ENCODE data around the gene AGMO. TPM values are rescaled to one million over a fixed set of nuclear protein-coding genes. Genes with fewer than 3 reads are reported as not detected.

The AGMO gene
- total RNA-seq, 4 donors from 2014 or later: 0.11 to 0.55 TPM; not detected in 2

DNA sequence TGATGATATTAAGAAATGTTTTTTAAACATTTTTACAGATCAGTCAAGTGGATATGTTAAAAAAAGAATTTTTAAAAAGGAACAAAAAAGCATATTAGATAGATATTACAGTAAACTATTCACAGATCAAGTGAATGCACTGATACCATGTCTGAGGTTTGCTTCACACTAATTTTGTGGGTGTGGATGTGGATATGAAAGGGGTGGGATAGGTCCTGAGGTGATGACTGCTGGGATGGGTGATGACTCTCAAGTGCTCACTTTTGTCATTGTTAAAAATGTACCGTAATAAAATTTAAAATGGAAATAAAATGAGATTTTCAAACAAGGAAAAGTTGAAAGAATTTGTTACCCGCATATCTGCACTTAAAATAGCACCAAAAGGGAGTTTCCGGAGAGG, 54.1 kb downstream of the AGMO start:
- in situ Hi-C loops (cut with MboI; ENCODE audit: low sequenced_read_pairs in 4 of 4): no loop called here
- TF ChIP-seq, protein P1, sequence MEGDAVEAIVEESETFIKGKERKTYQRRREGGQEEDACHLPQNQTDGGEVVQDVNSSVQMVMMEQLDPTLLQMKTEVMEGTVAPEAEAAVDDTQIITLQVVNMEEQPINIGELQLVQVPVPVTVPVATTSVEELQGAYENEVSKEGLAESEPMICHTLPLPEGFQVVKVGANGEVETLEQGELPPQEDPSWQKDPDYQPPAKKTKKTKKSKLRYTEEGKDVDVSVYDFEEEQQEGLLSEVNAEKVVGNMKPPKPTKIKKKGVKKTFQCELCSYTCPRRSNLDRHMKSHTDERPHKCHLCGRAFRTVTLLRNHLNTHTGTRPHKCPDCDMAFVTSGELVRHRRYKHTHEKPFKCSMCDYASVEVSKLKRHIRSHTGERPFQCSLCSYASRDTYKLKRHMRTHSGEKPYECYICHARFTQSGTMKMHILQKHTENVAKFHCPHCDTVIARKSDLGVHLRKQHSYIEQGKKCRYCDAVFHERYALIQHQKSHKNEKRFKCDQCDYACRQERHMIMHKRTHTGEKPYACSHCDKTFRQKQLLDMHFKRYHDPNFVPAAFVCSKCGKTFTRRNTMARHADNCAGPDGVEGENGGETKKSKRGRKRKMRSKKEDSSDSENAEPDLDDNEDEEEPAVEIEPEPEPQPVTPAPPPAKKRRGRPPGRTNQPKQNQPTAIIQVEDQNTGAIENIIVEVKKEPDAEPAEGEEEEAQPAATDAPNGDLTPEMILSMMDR (IDR thresholded peaks at IDR 0.05 in 4 of 5, conservative IDR thresholded peaks at IDR 0.05 in 1 of 5): no peak
- TF ChIP-seq POLR2A (IDR thresholded peaks at IDR 0.05): no peak
- no peak for DNase-seq

DNA sequence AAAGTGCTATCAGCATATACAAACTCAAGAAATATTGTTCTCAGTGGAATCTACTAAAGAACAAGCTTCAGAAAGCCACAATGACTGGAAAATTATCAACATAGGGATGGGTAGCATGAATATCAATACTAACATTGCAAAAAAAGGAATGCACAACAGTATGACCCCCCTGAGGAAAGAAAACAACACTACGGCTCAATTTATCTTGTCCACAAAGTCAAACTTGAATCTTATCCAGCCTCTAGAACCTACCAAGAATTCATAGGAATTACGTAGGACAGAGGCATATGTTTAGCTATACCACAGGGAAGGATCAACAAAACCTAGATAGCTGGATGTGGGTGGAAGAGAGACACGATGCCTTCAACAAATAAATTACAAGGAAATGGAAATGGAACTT, 54.6 kb downstream of the AGMO start:
- intact Hi-C loops (cut with DNase I; ENCODE audit: low total_unique reads): no loop called here
- Histone ChIP-seq H3K4me1 (no peaks in the 10 kb centered on the region), H3K36me3 (no peaks in the 10 kb centered on the region), H3K27me3 (no peaks in the 10 kb centered on the region), H3K9me3 (no peaks in the 10 kb centered on the region), H3K27ac (no peak overlapping the region), H3K4me3 (no peak overlapping the region)
- in situ Hi-C loops (cut with MboI; ENCODE audit: low sequenced_read_pairs in 4 of 4): no loop called here
- ATAC-seq: no peak
- DNase-seq: no peak
- TF ChIP-seq, protein P1 (IDR thresholded peaks at IDR 0.05 in 4 of 5, conservative IDR thresholded peaks at IDR 0.05 in 1 of 5): no peak
- no peak for TF ChIP-seq POLR2A (IDR thresholded peaks at IDR 0.05)

More for the DNA sequence above, 54.1 kb downstream of the AGMO start:
- Histone ChIP-seq H3K36me3 (no peaks in the 10 kb centered on the region), H3K4me1 (no peaks in the 10 kb centered on the region), H3K9me3 (no peaks in the 10 kb centered on the region), H3K4me3 (no peak overlapping the region), H3K27me3 (no peaks in the 10 kb centered on the region), H3K27ac (no peak overlapping the region)
- intact Hi-C loops (cut with DNase I; ENCODE audit: low total_unique reads): no loop called here
- no peak for ATAC-seq

DNA sequence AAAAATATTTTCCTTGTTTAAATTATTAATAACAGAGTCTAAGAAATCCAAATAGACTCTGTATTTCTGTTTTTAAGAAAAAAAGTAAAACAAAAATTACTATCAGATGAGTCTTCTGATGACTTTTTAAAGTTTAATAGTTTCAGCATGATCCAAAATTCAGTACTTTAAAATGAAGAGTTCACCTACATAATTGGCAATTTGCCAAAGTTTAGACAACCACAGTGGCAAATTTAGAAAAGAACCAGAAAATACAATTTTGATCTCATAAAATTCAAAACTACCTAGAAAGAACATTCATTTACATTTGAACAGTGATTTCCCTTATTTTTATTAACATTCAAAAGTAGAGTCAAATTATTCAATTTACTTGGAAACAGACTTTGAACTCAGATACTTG, 56.1 kb downstream of the AGMO start:
- in situ Hi-C loops (cut with MboI; ENCODE audit: low sequenced_read_pairs in 4 of 4) (no loop called here), intact Hi-C loops (cut with DNase I; ENCODE audit: low total_unique reads) (no loop called here)
- Histone ChIP-seq H3K27ac (no peak overlapping the region), H3K27me3 (no peaks in the 10 kb centered on the region), H3K4me1 (no peaks in the 10 kb centered on the region), H3K9me3 (no peaks in the 10 kb centered on the region), H3K4me3 (no peak overlapping the region), H3K36me3 (no peaks in the 10 kb centered on the region)
- no peak for ATAC-seq
- no peak for TF ChIP-seq POLR2A (IDR thresholded peaks at IDR 0.05)
- TF ChIP-seq, protein P1 (IDR thresholded peaks at IDR 0.05 in 4 of 5, conservative IDR thresholded peaks at IDR 0.05 in 1 of 5): no peak
- DNase-seq: no peak

DNA sequence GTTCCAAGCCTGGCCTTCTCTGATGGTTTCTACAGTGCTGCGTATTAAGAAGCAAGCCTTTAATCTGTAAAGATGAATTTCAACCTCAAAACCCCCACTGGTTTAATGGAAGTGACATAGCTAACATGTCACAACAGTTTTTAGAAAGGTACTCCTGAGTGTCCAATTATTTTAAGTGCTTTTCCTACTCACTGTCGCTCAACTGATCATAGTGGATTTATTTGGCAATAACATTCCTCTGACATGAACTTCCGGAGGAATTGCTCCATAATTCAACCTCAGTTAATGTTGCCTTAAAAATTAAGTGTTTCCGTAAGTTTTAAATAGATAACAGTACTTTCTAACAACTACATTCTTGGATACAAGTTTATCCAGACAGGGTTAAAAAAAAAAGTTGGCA, 57.5 kb downstream of the AGMO start:
- Histone ChIP-seq H3K4me1 (no peaks in the 10 kb centered on the region), H3K4me3 (no peak overlapping the region), H3K9me3 (no peaks in the 10 kb centered on the region), H3K27me3 (no peaks in the 10 kb centered on the region), H3K27ac (peak overlapping the region in 1 of 4 donors; percentile 3), H3K36me3 (no peaks in the 10 kb centered on the region)
- TF ChIP-seq POLR2A (IDR thresholded peaks at IDR 0.05): no peak
- TF ChIP-seq, protein P1 (IDR thresholded peaks at IDR 0.05 in 4 of 5, conservative IDR thresholded peaks at IDR 0.05 in 1 of 5): no peak
- in situ Hi-C loops (cut with MboI; ENCODE audit: low sequenced_read_pairs in 4 of 4) (no loop called here), intact Hi-C loops (cut with DNase I; ENCODE audit: low total_unique reads) (no loop called here)
- no peak for DNase-seq
- ATAC-seq: no peak

DNA sequence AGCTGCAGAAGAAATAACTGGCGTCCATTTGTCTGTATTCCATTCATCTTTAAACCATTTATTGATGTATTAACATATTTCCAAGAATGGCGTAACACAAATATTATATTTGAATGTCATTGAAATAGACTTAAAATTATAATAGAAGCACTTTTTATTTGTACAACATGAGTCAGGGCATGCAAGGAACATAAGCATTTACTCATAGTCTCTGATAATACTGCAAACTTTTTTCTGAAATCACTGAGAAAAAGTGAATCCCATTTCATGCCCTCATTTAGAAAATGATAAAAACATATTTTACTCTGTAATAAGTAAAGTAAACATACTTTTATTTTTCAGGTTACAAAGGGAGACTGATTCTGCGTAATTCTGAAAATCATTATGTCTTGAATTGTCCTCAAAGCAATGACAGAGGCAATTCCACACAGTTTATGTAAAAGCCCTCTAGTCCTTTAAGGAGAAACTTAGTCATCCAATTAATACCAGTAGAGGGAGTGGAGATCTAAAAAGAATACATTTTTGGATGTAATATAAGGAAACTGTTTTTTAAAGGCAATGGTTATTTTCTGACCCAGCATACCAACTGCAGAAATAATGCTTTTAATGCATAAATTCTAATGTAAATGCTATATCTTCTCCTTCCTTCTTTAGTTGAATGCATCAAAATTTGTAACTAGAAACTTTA, 58.1 kb downstream of the AGMO start:
- Histone ChIP-seq H3K4me1 (no peaks in the 10 kb centered on the region), H3K27ac (no peak overlapping the region), H3K27me3 (no peaks in the 10 kb centered on the region), H3K4me3 (no peak overlapping the region), H3K36me3 (no peaks in the 10 kb centered on the region), H3K9me3 (no peaks in the 10 kb centered on the region)
- DNase-seq: no peak
- intact Hi-C loops (cut with DNase I; ENCODE audit: low total_unique reads): no loop called here
- TF ChIP-seq, protein P1 (IDR thresholded peaks at IDR 0.05 in 4 of 5, conservative IDR thresholded peaks at IDR 0.05 in 1 of 5): no peak
- TF ChIP-seq POLR2A (IDR thresholded peaks at IDR 0.05): no peak
- in situ Hi-C loops (cut with MboI; ENCODE audit: low sequenced_read_pairs in 4 of 4): no loop called here
- ATAC-seq: no peak
